Omental fat pad (tissue), 4 donors: Measurements from ENCODE around the gene GEMIN5. TPM values are rescaled to one million over a fixed set of nuclear protein-coding genes. Genes with fewer than 3 reads are reported as not detected.

ENCODE experiments used
- ATAC-seq: fragments of 150-250 bp; one replicate; pipeline ENCODE4 v1.9.1; 2016; ENCODE audit warnings: mild to moderate bottlenecking, moderate library complexity; ENCODE audit not compliant: low FRiP score
- DNase-seq: peaks from one replicate; pipeline ENCODE4 v3.0.0-alpha.2; 2019; ENCODE audit warnings: low spot score
- total RNA-seq, 4 donors: library from RNA; depleted of rRNA; stranded (reverse); fragments of >200 nt; gene quantifications; one replicate each; pipeline ENCODE4 v1.1.0, GENCODE V29; 2016
- TF ChIP-seq, protein P1 (sequence below), 3 donors: fragments of 450-650 bp; IDR thresholded peaks; one replicate each; pipeline ENCODE4 v1.5.1; 2016 to 2017; ENCODE audit warnings: antibody characterized with exemption in 3 of 3, mild to moderate bottlenecking in 3 of 3, moderate library complexity in 2 of 3

The GEMIN5 gene
- total RNA-seq, 4 donors from 2014 or later, result 13.5 to 25.8 (median 20.2) TPM

DNA sequence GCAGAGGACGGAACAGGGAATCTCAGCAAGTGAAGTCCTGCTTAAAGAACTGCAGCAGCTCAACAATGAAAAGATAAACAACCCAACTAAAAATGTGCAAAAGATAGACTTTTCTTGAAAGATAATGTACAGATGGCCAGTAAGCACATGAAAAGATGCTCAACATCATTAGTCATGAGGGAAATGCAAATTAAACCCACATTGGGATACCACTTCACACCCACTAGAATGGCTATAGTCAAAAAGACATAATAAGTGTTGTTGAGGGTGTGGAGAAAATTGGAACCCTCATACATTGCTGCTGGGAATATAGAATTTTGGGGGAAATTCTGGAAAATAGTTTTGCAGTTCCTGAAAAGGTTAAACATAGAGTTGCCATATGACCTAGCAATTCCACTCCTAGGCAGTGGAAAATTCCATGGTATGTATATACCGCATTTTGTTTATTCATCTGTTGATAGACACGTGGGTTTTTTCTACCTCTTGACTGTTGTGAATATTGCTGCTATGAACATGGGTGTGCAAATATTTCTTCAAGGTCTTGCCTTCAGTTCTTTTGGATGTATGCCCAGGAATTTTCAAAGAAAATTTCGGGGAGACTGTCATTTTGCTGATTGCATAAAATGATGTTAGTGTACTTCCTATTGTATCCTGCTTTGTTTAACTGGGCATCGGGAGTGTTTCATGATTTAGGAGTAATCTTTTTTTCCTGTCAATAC, 72.4 kb downstream of the GEMIN5 start:
- TF ChIP-seq, protein P1, sequence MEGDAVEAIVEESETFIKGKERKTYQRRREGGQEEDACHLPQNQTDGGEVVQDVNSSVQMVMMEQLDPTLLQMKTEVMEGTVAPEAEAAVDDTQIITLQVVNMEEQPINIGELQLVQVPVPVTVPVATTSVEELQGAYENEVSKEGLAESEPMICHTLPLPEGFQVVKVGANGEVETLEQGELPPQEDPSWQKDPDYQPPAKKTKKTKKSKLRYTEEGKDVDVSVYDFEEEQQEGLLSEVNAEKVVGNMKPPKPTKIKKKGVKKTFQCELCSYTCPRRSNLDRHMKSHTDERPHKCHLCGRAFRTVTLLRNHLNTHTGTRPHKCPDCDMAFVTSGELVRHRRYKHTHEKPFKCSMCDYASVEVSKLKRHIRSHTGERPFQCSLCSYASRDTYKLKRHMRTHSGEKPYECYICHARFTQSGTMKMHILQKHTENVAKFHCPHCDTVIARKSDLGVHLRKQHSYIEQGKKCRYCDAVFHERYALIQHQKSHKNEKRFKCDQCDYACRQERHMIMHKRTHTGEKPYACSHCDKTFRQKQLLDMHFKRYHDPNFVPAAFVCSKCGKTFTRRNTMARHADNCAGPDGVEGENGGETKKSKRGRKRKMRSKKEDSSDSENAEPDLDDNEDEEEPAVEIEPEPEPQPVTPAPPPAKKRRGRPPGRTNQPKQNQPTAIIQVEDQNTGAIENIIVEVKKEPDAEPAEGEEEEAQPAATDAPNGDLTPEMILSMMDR (IDR thresholded peaks at IDR 0.05), result no peak
- DNase-seq (no peak), ATAC-seq (no peak)

GRCh38 chr5:154863291-154864080, 74.5 kb downstream of the GEMIN5 start:
- ATAC-seq (no peak), DNase-seq (no peak)
- TF ChIP-seq, protein P1 (IDR thresholded peaks at IDR 0.05), result no peak

- DNase-seq, result no peak
- TF ChIP-seq, protein P1 (IDR thresholded peaks at IDR 0.05), result no peak
- ATAC-seq, result no peak
These were observed 75.2 kb downstream of the GEMIN5 start for GRCh38 chr5:154862766-154863165.

GRCh38 chr5:154861946-154862345, 76.1 kb downstream of the GEMIN5 start:
- TF ChIP-seq, protein P1 (IDR thresholded peaks at IDR 0.05), result no peak
- ATAC-seq (no peak), DNase-seq (no peak)

DNA sequence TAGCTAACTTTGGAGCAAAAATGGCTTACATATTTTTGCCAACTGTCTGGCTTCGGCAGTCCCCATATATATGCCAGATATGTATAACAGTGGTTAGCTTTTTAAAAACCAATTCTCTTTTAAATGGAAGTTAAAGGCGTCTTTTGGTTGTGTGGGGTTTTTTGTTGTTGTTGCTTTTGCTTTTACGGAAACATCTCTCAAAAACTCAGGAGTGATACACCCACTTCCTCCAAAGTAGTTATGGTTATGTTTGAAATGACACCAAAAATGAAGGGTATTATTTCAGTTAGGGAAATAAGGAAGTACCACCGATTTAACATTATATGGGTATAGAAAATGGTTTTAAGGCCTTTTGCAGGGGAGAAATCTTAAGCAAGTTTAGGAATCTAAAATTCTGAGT, 77.2 kb downstream of the GEMIN5 start:
- TF ChIP-seq, protein P1 (IDR thresholded peaks at IDR 0.05), result no peak
- no peak for ATAC-seq
- DNase-seq, result no peak

DNA sequence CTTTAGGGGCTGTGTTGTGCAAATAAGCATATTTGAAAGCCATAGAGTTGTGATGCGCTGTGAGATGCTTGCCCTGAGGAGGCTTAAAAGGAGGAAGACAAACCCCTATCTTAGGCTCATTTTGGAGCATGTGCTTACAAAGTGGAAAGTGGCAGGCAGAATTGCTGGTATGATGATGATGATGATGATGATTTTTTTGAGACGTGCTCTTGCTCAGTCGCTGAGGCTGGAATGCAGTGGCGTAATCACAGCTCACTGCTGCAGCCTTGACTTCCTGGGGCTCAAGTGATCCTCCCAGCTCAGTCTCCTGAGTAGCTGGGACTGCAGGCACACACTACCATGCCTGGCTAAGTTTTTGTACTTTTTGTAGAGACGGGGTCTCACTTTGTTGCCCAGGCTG, 77.9 kb downstream of the GEMIN5 start:
- no peak for ATAC-seq
- TF ChIP-seq, protein P1 (IDR thresholded peaks at IDR 0.05), result no peak
- DNase-seq, result no peak
